Liver (tissue), 3 donors: ENCODE data around the gene CST8.

Experiments used
- EGR1 ChIP-seq, 2 donors: IDR thresholded peaks; 2 replicates each; pipeline ENCODE4 v1.6.1; 2016 to 2018; ENCODE audit warnings: antibody characterized with exemption in 2 of 2, low read depth in 2 of 2
- FOXA1 ChIP-seq: IDR thresholded peaks from 2 replicates; pipeline ENCODE4 v1.6.1; 2016; ENCODE audit warnings: antibody characterized with exemption
- GABPA ChIP-seq, 2 donors: IDR thresholded peaks in 1 of 2; conservative IDR thresholded peaks in 1 of 2; 2 replicates each; pipeline ENCODE4 v1.6.1; 2016; ENCODE audit warnings: antibody characterized with exemption in 2 of 2, mild to moderate bottlenecking in 1 of 2, moderate library complexity in 1 of 2
- HNF4A ChIP-seq, 2 donors: conservative IDR thresholded peaks; 2 replicates each; pipeline ENCODE4 v1.6.1; 2016; ENCODE audit warnings: antibody characterized with exemption in 2 of 2, mild to moderate bottlenecking in 2 of 2
- JUND ChIP-seq, 2 donors: IDR thresholded peaks; 2 replicates each; pipeline ENCODE4 v1.6.1; 2016; ENCODE audit warnings: antibody characterized with exemption in 2 of 2
- MAX ChIP-seq: IDR thresholded peaks from 2 replicates; pipeline ENCODE4 v1.6.1; 2016; ENCODE audit warnings: antibody characterized with exemption
- RAD21 ChIP-seq, 2 donors: IDR thresholded peaks; 2 replicates each; pipeline ENCODE4 v1.6.1; 2016; ENCODE audit warnings: antibody characterized with exemption in 2 of 2, mild to moderate bottlenecking in 2 of 2
- REST ChIP-seq: IDR thresholded peaks from 2 replicates; pipeline ENCODE4 v1.6.1; 2016; ENCODE audit warnings: antibody characterized with exemption, mild to moderate bottlenecking
- SP1 ChIP-seq: IDR thresholded peaks from 2 replicates; pipeline ENCODE4 v1.6.1; 2018; ENCODE audit warnings: antibody characterized with exemption, mild to moderate bottlenecking
- TAF1 ChIP-seq: conservative IDR thresholded peaks from 2 replicates; pipeline ENCODE4 v1.6.1; 2016; ENCODE audit warnings: antibody characterized with exemption, mild to moderate bottlenecking
- YY1 ChIP-seq: IDR thresholded peaks from 2 replicates; pipeline ENCODE4 v1.6.1; 2016; ENCODE audit warnings: antibody characterized with exemption, mild to moderate bottlenecking
- TF ChIP-seq, protein P1 (sequence below): fragments of 150-350 bp; IDR thresholded peaks from 2 replicates; pipeline ENCODE4 v1.5.1; 2017; ENCODE audit warnings: improper control_type of control experiment, low read depth, low read length; ENCODE audit not compliant: missing input control
- TF ChIP-seq, protein P2 (sequence below): IDR thresholded peaks from 2 replicates; pipeline ENCODE4 v1.6.1; 2016; ENCODE audit warnings: antibody characterized with exemption
- donor health status: healthy.
- donor health status: healthy.

- TF ChIP-seq SP1 = no peak
- TF ChIP-seq, protein P1, sequence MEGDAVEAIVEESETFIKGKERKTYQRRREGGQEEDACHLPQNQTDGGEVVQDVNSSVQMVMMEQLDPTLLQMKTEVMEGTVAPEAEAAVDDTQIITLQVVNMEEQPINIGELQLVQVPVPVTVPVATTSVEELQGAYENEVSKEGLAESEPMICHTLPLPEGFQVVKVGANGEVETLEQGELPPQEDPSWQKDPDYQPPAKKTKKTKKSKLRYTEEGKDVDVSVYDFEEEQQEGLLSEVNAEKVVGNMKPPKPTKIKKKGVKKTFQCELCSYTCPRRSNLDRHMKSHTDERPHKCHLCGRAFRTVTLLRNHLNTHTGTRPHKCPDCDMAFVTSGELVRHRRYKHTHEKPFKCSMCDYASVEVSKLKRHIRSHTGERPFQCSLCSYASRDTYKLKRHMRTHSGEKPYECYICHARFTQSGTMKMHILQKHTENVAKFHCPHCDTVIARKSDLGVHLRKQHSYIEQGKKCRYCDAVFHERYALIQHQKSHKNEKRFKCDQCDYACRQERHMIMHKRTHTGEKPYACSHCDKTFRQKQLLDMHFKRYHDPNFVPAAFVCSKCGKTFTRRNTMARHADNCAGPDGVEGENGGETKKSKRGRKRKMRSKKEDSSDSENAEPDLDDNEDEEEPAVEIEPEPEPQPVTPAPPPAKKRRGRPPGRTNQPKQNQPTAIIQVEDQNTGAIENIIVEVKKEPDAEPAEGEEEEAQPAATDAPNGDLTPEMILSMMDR = no peak
- no peak for TF ChIP-seq RAD21 (IDR thresholded peaks at IDR 0.05)
- TF ChIP-seq REST = no peak
- no peak for TF ChIP-seq TAF1
- no peak for TF ChIP-seq HNF4A (conservative IDR thresholded peaks at IDR 0.05)
- TF ChIP-seq EGR1 (IDR thresholded peaks at IDR 0.05; ENCODE audit: low read depth in 2 of 2) = no peak
- no peak for TF ChIP-seq YY1
- TF ChIP-seq MAX = no peak
- TF ChIP-seq, protein P2, sequence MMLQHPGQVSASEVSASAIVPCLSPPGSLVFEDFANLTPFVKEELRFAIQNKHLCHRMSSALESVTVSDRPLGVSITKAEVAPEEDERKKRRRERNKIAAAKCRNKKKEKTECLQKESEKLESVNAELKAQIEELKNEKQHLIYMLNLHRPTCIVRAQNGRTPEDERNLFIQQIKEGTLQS = no peak
- TF ChIP-seq GABPA (IDR thresholded peaks at IDR 0.05 in 1 of 2, conservative IDR thresholded peaks at IDR 0.05 in 1 of 2) = no peak
- no peak for TF ChIP-seq FOXA1
- no peak for TF ChIP-seq JUND (IDR thresholded peaks at IDR 0.05)
Measured at GRCh38 chr20:23482138-23482537, 8.8 kb upstream of the CST8 start.
